RPMI7951 (cell line): ENCODE data around the gene ENAH. TPM values are rescaled to one million over a fixed set of nuclear protein-coding genes. Genes with fewer than 3 reads are reported as not detected.

Experiments used
- DNase-seq: peaks from one replicate; pipeline ENCODE4 v3.0.0-alpha.2; 2012; ENCODE audit warnings: low read depth
- total RNA-seq: library from RNA; depleted of rRNA; stranded (reverse); fragments of >200 nt; shearing (Covaris generic); gene quantifications from 2 replicates; pipeline ENCODE4 v1.2.3, GENCODE V29; 2014

ENAH gene
- total RNA-seq, 1 experiment from 2014 or later: 53.3 TPM

DNA sequence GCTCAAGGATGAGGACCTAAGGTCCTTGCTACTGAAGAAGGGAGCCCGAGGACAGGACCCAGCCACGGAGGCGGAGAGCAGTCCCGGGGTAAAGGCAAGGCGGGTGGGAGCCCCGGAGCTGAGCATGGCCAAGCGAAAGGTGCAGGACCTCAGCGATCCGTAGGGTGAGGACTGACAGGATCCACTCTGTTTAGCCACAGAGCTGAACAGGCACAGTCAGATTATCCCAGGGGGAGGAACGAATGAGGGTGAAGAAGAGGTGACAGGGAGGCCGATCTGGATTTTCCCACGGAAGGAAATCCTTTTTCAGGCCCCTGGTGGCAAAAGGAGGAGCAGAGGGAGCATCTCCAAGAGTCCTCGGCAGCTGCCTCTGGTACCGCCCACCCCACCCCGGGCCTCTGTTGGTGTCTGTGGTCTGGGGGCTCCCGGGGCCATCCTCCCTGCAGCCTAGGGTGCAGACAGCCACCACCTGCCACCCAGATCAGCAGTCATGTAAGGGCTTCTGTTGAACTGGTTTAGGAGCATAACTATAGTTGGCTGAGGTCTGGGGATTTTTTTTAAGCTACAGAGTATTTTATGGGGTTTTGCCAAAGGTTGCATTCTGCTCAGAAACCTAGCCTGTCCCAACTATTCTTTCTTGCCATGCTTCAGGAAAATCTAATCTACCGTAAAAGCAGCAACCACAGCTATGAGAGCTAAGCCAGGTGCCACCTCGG lies 192.7 kb downstream of the ENAH start:
- no peak for DNase-seq

DNA sequence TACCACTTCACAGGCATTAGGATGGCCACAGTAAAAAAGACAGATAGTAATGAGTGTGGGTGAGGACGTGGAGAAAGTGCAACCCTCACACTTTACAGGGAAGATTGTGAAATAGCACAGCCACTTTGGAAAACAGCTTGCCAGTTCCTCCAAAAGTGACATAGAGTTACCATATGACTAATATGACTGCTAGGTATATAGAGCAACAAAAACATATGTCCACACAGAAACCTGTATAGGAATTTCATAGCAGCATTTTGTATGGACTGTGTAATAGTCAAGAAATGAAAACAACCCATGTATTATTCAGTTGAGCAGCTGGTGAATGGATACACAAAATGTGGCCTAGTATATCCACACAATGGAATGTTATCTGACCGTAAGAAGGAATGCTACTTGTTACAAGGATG lies 194.7 kb downstream of the ENAH start:
- DNase-seq: no peak

DNA sequence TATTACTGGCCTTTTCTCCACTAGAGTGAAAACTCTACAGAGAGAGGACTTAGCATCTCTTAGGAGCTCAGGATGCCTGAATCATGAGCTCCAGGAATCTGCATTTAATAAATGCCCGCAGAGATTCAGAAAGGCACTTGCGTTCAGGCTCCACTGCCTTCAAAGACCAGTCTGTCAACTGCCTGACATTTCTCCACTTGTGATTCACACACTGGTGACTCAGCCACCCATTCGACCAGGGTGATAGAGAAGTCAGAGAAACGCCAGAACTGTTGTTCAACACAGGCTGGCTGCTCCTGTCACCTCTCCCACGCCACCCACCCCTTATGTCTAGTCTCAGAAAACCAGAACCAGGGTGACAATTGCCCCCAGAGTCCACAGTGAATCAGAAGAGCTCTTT lies 198.2 kb downstream of the ENAH start:
- peak; percentile 80 for DNase-seq

DNA sequence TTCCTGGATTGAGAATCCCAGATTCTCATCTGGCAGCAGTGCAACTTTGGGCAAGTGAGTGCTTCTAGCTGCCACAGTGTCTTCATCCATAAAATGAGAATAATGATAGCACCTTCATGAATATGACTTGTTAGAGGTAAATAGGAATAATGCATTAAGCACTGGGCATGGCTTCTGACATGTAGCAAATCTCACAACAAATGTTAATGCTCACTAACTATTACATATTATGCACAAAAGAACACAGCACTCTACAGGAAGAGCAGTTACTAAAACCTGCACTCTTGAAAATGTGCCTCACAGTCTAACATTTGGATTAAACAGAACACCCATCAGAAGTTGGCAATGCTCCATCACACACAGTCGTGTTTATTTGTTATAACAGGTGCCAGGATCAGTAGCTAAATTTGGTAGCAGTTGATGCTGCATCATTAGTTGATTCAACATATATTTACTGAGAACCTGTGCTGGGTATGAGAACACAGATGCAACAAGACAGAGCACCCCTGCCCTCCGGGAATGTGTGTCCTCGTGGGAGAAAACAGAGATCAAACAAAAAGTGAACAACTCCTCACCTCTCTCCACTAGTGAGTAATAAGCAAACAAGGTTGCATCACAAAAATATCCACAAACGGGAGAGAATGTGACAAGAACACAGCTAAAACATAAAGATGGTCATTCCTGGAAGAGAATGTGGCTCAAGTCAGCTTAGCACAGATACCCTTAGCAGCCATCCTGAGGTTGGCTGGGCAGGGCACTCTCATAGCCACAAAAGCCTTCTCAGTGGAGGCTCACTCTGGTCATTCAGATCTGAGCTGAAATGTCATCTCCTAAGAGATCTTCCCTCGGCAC lies 198.9 kb downstream of the ENAH start:
- DNase-seq: no peak

DNA sequence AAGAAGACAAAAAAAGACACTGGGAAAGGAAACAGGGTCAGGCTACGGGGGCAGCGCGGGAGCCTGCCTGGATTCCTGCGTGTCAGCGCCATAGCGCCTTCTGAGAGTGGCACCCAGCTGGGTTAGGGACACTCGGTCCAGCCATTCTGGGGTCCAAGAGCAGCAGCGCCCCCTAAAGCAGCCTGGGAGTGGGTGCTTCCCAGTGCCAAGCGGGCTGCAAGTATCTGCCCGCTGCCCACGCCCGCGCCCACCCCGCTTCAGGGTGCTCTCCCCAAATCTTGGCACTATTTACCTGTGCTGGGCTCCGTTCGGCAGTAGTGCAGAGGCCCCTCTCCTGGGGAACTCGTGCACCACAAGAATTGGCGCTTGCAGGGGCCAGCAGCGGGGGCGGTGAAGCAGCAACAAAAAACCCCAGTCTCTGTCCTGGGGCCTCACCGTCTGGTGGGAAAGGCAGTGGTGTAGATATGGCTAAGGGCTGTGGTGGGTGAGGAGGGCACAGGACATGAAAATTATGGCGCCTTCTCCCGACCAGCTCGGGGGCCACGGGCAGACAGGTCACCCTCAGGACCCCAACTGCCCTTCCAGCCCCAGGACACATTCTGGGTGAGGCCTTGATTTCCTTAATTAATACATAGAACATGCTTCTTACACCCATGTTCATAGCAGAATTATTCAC lies 200.9 kb downstream of the ENAH start:
- no peak for DNase-seq

DNA sequence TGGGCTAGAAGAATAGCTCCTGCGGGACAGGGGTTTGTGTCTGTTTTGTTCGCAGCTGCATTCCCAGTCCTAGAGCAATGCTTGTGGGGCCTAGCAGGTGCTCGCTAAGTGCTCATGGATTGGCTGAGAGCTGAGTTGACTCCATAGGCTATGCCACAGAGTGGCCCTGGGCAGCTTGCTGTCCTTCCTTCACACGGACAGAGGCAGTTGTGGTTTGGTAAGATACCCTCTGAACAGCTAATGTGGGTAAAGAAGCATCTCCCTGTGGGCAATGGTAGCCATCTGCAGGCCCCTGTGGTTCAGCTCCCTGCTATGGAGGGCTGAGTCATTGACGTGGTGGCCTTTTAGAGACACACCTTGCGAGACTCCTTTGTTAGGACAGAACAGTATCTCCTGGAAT lies 201.6 kb downstream of the ENAH start:
- peak; percentile 51 for DNase-seq

DNA sequence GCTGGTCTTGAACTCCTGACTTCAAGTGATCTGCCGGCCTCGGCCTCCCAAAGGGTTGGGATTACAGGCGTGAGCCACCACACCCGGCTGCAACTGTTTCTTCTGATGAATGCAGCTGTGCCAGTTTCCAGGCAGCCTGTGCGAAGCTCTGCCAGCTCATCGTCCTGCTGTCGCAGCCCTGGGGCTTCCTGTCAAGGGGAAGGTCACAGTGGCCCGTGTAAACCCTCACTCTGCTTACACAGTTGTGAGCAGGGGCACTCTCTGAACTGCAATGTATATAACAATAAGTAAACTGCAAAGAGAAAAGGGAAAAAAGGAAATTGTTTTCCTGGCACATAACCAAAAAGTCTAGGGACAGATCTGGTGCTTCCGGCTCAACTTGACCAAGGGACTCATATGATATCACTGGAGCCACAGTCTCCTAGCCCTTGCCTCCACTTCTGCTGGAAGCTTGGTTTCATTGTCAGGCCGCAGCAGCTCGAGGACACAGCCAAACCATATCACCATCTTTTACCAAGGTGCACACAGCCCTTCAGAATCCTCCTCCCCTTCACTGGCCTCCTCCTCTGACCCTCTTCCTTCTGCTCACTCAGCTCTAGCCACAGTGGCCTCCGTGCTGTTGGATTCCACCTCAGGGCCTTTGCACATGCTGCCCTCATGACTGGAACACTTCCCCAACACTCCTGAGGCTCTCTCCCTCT lies 202.3 kb downstream of the ENAH start:
- DNase-seq: peak; percentile 37

DNA sequence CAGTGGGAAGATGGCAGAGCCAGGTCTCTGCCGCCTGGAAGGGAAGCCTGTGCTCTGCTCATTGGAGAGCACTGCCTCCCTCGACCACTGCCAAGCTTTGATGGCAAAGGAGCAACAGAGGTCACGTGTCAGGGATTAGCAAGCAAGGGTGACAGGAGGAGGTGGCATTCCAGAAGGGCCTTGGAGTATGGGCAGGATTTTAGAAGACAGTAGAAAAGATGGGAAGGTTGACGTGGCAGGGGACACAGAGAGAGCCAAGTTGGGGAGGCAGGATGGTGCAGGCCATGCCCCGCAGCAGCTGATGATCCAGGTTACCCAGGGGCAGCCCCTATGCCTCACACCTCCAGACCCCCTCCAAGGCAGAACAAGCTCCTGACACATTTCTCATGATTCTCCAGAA lies 203.1 kb downstream of the ENAH start:
- DNase-seq: no peak

DNA sequence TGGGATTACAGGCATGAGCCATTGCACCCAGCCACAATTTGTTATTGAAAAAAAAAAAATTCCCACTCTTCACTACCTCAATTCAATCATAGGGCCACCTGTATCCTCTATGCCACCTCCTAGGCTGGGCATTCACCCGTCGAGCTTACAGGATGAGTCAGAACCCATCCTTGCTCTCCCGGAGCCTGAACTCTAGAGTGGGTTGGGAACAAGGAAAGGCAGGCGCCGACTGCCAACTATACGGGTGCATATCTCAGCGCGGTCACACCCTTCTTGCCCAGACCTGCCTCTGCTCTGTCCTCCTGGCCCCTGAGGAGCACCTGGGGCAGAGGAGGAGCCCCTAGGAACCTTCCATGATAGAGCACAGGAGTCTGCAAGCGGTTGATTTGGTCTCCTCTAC lies 203.7 kb downstream of the ENAH start:
- no peak for DNase-seq

DNA sequence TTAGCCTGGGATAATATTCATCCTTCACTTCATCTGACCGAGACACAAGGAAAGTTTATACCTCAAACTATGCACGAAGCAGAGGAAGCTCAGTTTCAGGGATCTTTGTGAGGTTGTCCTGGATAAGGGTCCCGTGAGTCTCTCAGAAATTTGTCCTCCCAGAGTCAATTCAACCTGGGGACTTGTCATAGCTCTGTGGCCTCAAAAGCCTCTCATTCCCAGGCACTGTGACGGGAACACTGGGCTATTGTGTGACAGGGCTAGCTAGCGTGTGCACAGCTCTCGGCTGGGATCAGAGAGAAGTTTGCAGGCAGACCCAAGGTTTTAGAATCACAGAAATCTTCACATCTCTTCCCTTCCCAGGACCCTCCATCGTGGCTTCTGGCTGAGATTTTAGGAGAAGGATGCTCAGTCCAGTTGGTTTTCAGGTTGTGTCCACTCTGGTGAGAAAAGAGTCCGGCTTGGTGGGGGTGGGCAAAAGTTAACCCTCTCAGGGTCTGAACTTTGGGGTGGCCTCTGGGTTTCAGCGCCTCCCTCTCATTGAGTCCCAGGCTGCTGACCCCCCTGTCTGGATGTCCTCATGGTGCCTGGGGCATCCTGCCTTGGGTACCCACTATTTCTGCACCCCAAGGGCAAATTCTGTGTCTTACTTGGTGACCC lies 204.6 kb downstream of the ENAH start:
- no peak for DNase-seq

DNA sequence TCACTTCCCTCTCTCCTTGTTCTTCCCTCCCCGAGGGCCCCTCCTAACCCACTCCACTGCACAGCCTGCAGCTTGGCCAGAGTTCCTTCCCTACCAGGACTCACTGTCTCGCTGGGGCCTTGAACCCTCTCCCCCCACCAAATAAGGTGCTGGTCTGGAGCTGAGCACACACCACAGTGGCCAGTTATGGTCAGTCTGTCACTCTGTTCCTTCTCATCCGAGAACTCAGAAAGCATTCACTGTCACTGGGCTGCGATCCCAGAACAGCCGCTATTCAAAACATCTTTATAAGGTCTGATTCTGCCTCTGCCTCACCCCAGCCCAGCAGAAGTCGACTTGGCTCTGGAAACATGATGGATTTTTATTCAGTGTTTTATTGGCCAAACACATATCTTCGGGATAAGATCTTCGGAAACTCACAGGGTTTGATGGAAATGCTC lies 205.3 kb downstream of the ENAH start:
- no peak for DNase-seq

DNA sequence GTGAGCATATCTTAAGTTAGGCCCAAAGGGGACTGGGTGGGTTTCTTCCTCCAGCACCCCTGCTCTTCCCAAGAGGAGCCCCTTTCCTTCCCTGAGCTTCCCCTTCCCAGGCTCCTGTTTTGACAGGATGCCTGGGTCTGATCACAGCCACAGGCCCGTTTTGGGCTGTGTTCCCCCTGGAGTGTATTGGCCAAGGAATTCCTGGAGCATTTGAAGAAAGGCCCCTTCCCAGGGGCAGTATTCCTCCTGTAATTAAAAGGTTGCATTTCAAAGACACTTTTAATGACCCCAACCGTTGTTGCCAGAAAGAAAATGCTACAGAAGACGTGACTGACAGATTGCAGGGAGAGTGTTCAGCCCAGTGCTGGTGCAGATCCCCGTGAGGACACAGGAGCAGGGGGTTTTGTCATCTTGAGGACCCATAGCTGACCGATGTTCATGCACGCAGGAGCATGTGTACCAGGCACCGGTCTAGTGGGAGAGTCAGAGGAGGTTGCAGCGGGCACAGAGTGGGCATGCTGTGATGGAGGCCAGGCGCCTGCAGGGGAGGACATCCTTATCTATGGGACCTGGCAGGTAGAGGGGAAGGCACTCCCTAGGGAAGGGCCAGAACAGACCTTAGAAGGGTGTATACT lies 205.8 kb downstream of the ENAH start:
- DNase-seq: no peak

DNA sequence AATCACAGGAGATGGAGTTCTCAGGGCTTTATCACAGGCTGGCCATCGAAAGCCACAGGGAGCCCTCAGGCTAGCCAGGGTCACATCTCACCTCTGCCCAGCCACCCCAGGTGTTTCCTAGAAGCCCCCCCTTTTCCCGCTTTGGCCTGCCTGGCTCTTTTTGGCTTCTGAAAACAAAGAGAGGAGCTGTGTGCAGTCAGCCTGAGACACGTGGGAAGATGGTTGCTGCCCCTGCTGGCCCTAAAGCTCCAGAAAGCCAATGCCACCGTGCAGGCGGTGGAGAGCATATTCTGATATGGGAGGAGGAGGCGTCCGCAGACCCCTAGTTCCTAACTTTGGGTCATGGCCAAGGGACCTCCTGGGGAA lies 206.3 kb downstream of the ENAH start:
- no peak for DNase-seq

DNA sequence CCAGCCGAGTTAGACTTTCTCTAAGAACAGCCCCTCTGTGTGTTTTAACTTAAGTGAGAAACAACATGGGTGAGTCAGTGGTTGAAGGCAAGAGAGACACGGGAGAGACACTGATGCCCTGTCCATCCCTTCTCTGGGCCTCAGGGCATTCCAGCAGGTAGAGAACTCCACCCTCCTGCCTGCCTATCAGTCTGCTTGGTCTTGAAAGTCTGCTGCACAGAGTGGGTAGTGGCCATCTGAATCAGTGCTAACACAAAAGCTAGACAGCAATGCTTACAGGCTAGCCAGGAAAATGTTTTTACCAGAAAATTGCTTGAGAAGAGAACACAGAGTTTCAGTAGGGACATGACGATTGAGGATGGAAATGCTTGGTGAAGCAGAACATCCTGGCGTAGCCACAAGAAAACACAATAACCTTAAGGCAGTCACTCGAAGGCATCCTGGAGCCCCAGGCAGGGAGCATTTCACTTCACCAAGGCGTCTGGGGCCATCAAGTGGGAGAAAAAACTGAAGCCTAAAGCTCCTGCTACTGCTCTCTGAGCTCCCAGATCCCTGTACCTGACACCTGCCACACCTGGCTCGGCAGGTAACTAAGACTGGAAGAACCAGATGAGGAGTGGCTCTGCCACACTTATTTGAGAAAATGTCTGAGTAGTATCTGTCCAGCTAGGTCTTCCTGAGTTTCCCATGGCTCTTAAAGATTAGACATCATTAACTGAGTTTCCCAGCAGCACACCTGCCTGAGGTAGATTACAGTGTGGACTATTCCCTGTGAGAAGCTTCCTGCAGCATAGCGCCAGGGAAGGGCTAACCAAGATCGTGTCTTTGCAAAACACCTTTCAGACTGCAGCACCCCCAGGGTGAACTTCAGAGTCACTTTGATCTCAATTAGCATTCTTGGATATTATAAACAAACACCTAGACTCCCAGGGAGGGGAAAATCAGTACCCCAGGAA lies 207.0 kb downstream of the ENAH start:
- no peak for DNase-seq

DNA sequence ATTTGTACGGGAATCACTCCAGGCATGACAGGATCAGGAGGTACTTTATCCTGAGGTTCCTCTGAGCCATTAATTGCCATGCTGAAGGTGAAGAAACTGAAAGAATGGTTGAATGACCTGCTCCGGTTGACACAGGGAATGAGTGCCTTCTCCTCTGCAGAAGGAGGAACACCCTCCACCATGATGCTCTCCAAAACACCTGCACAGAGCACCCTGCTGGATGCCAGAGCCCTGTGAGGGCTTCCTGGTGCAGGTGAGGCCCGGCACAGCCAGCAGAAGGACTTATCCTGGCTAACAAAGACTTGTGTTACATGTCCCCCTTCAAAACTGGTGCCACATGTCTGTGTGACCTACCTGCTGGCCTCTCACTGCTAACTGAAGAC lies 210.8 kb downstream of the ENAH start:
- no peak for DNase-seq

DNA sequence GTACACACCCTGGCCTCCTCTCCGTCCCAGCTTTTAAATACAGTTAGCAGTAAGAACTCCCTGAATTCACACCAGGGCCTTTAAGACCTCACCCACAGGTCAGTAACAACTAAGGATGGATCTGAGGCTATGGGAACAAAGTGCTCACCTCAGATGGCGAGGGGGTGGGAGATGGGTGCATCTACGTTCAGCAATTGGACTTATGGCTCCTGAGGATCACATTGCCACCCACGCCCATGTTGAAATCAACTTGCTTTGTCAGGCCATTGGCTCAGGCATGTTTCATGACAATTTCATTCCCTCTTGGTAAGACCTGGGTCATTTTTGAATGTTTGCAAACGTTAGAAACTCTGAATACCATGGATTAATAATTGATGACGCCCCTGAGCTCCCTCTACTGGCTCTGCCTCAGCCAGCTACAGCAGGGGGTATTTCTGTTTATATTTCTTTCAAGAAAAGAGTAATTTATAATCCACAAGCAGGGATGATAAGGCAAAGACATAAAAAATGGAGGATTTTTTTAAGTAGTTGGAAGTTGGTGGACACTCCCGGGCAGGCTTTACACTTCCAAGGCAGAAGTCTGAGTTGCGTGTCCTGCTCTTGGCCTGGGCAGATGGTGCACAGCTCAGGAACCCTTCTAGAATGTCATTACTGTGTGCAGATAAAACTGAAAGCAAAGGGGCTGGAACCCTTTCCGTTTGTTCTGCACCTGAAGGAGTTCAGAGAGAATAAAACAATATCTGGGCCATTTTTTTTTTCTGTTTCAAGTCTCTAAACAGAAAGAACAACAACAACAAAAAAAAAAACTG lies 211.4 kb downstream of the ENAH start:
- no peak for DNase-seq

DNA sequence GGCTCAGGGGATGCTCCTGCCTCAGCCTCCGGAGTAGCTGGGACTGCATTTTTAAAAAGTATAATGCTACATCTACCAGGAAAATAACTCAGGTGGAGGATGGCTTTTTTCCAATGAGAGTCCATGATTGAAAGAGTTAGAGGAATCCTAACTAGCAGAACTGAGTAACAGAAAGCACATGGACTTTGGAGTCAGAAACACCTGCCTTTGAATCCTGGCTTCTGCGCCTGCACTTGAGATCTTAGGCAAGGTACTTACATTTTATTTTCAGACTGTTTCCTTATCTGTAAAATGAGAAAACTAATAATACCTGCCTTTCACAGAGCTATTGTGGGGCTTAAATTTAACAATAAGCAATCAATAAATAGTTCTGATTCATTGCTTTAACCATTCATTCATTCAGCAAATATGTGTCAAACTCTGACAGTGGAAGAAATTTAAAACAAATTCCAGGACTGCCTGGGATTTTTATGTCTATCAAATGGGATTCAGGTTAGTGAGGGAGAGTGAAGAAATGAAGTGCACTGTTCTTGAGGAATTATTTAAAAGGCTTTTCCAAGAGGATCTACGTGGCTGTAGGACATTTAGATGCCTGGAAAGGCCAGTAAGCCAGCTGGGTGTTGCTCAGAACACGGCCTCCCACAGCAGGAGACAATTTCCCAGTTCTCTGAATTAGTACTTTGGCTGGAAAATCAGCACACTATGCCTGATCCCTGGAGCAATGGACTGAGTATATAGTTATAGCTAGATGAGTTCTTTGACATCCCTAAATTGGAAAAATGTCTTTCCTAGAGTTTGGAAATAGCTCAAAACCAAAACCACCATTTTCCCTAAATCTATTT lies 212.3 kb downstream of the ENAH start:
- DNase-seq: no peak
